Measurements from ENCODE around the gene OBSCN. TPM values are rescaled to one million over a fixed set of nuclear protein-coding genes. Genes with fewer than 3 reads are reported as not detected.

OBSCN gene
- total and polyA plus RNA-seq, 2 of the 13 experiments (the other 11 are each of a cell fraction or from before 2014, with no cell fraction given): 0.20 TPM

- no peak for TF ChIP-seq ZNF136 (CRISPR knock-in tag; IDR thresholded peaks at IDR 0.05; ENCODE audit: low read depth)
- TF ChIP-seq ZFYVE20 (CRISPR knock-in tag; IDR thresholded peaks at IDR 0.05; ENCODE audit: borderline replicate concordance, low read depth): no peak
- 0 out of 2 replicates have a peak, but pooled peaks have one; percentile 19 for TF ChIP-seq POLR2G (IDR thresholded peaks at IDR 0.05; ENCODE audit: low read depth, low read length)
- TF ChIP-seq ZNF549 (CRISPR knock-in tag; IDR thresholded peaks at IDR 0.05): no peak
- TF ChIP-seq MAFF (IDR thresholded peaks at IDR 0.05; ENCODE audit: low read depth, low read length): no peak
- TF ChIP-seq YY1 (IDR thresholded peaks at IDR 0.05; ENCODE audit: insufficient read depth, insufficient replicate concordance, low read depth, low read length): no peak
- TF ChIP-seq FLYWCH1 (CRISPR knock-in tag; IDR thresholded peaks at IDR 0.05): no peak
- TF ChIP-seq NR1H2 (CRISPR knock-in tag; IDR thresholded peaks at IDR 0.05; ENCODE audit: borderline replicate concordance, low read depth): no peak
- no peak for TF ChIP-seq CSRNP2 (CRISPR knock-in tag; conservative IDR thresholded peaks at IDR 0.05; ENCODE audit: low read depth)
- TF ChIP-seq GPBP1L1 (CRISPR knock-in tag; IDR thresholded peaks at IDR 0.05): no peak
- no peak for TF ChIP-seq MAFG (CRISPR knock-in tag; IDR thresholded peaks at IDR 0.05)
- TF ChIP-seq POLR2A (IDR thresholded peaks at IDR 0.05; ENCODE audit: insufficient read depth in 1 of 2, low read depth in 2 of 2, low read length in 2 of 2): peak in 1 of 2 experiments; percentile 33; a peak in 1 of 4 replicates
- no peak for TF ChIP-seq ATF6 (CRISPR knock-in tag; conservative IDR thresholded peaks at IDR 0.05)
These were observed 183.7 kb downstream of the OBSCN start (continued) for GRCh38 chr1:228391411-228392020.
